Spinal cord (tissue), 10 donors: ENCODE measurements around the gene SCUBE1. TPM values are rescaled to one million over a fixed set of nuclear protein-coding genes. Genes with fewer than 3 reads are reported as not detected.

Source experiments
- DNase-seq, 6 donors: peaks; one replicate each; pipeline versions ENCODE4 v3.0.0 to v3.0.0-alpha.2; 2013 to 2015; ENCODE audit warnings: low spot score in 6 of 6, low read depth in 4 of 6
- H3K27ac ChIP-seq: one replicate; pipeline ENCODE4 v1.5.1; 2013; ENCODE audit warnings: low read depth, low read length, control low read depth
- H3K27me3 ChIP-seq: one replicate; pipeline ENCODE4 v1.6.1; 2013; ENCODE audit warnings: low read length; ENCODE audit not compliant: control insufficient read depth, insufficient read depth
- H3K36me3 ChIP-seq: one replicate; pipeline ENCODE4 v1.6.1; 2013; ENCODE audit warnings: low read length; ENCODE audit not compliant: control insufficient read depth, insufficient read depth
- H3K4me1 ChIP-seq: one replicate; pipeline ENCODE4 v1.6.1; 2013; ENCODE audit warnings: low read length; ENCODE audit not compliant: control insufficient read depth, insufficient read depth
- H3K4me3 ChIP-seq: one replicate; pipeline ENCODE4 v1.5.1; 2013; ENCODE audit warnings: low read depth, low read length, control low read depth
- H3K9me3 ChIP-seq: one replicate; pipeline ENCODE4 v1.6.1; 2013; ENCODE audit warnings: low read length; ENCODE audit not compliant: control insufficient read depth, insufficient read depth
- WGBS: methylation state at CpG from one replicate; pipeline ENCODE4 v1.1.5; 2013; ENCODE audit warnings: missing lambda C conversion rate; ENCODE audit not compliant: insufficient coverage; 5-methylcytosine and 5-hydroxymethylcytosine counted together
- polyA plus RNA-seq, 2 donors: library from polyadenylated mRNA; unstranded; fragments of 120-200 nt; gene quantifications; one replicate each; pipeline ENCODE4 v1.2.1, GENCODE V29; 2013; ENCODE audit not compliant: insufficient read length in 2 of 2
- total RNA-seq, 2 donors: library from RNA; depleted of rRNA in 1 of 2; stranded (reverse); fragments of 120-200 nt in 1 of 2; fragments of >200 nt in 1 of 2; gene quantifications; one replicate each; pipeline versions ENCODE4 v1.2.3 to v1.2.4, GENCODE V29; 2013 to 2014
- donor health status: healthy.

SCUBE1 gene
- total and polyA plus RNA-seq, 4 donors = 5.3 to 13.1 (median 10.6) TPM

- no peaks in the 10 kb centered on the region for H3K9me3 ChIP-seq
- DNase-seq = no peak
- H3K27ac ChIP-seq = no peak overlapping the region
- H3K36me3 ChIP-seq = peaks cover 2% of the 10 kb centered on the region
- H3K27me3 ChIP-seq = no peaks in the 10 kb centered on the region
- H3K4me3 ChIP-seq = no peak overlapping the region
- WGBS = 55% methylated on average over 6 of the region's 10 CpGs
- peaks cover 40% of the 10 kb centered on the region for H3K4me1 ChIP-seq
Measured at GRCh38 chr22:43308836-43309235, 34.3 kb downstream of the SCUBE1 start.

- H3K27ac ChIP-seq = no peak overlapping the region
- no peaks in the 10 kb centered on the region for H3K27me3 ChIP-seq
- no peak overlapping the region for H3K4me3 ChIP-seq
- peaks cover 42% of the 10 kb centered on the region for H3K4me1 ChIP-seq
- H3K36me3 ChIP-seq = peaks cover 2% of the 10 kb centered on the region
- WGBS = 25% methylated on average over 15 of the region's 21 CpGs
- no peaks in the 10 kb centered on the region for H3K9me3 ChIP-seq
- peak in 1 of 6 donors; percentile 48 for DNase-seq
Measured at GRCh38 chr22:43308060-43308830, 34.9 kb downstream of the SCUBE1 start.

GRCh38 chr22:43305806-43306205 is 37.4 kb downstream of the SCUBE1 start:
- Histone ChIP-seq H3K9me3 (no peaks in the 10 kb centered on the region), H3K27me3 (peaks cover 2% of the 10 kb centered on the region), H3K36me3 (no peaks in the 10 kb centered on the region), H3K4me1 (peaks cover 58% of the 10 kb centered on the region), H3K27ac (no peak overlapping the region), H3K4me3 (no peak overlapping the region)
- no peak for DNase-seq
- WGBS = 74% methylated on average over 6 of the region's 8 CpGs

- Histone ChIP-seq H3K36me3 (no peaks in the 10 kb centered on the region), H3K27me3 (peaks cover 2% of the 10 kb centered on the region), H3K9me3 (no peaks in the 10 kb centered on the region), H3K4me1 (peaks cover 62% of the 10 kb centered on the region), H3K27ac (no peak overlapping the region), H3K4me3 (no peak overlapping the region)
- 89% methylated on average over 17 of the region's 18 CpGs for WGBS
- DNase-seq = no peak
Measured at GRCh38 chr22:43304831-43305590, 38.2 kb downstream of the SCUBE1 start.

GRCh38 chr22:43303751-43304150 is 39.4 kb downstream of the SCUBE1 start:
- 44% methylated on average over 8 of the region's 11 CpGs for WGBS
- Histone ChIP-seq H3K4me1 (peaks cover 58% of the 10 kb centered on the region), H3K27me3 (peaks cover 2% of the 10 kb centered on the region), H3K9me3 (no peaks in the 10 kb centered on the region), H3K36me3 (no peaks in the 10 kb centered on the region), H3K27ac (no peak overlapping the region), H3K4me3 (no peak overlapping the region)
- DNase-seq = peak in 1 of 6 donors; percentile 42

- H3K9me3 ChIP-seq = no peaks in the 10 kb centered on the region
- H3K4me1 ChIP-seq = peaks cover 57% of the 10 kb centered on the region
- H3K27me3 ChIP-seq = peaks cover 2% of the 10 kb centered on the region
- no peak overlapping the region for H3K4me3 ChIP-seq
- H3K27ac ChIP-seq = no peak overlapping the region
- DNase-seq = no peak
- WGBS = 94% methylated on average over 7 of the region's 8 CpGs
- H3K36me3 ChIP-seq = no peaks in the 10 kb centered on the region
Measured at GRCh38 chr22:43303166-43303565, 40.0 kb downstream of the SCUBE1 start.

GRCh38 chr22:43302531-43303041 is 40.6 kb downstream of the SCUBE1 start:
- H3K27me3 ChIP-seq = peaks cover 2% of the 10 kb centered on the region
- no peak for DNase-seq

DNA sequence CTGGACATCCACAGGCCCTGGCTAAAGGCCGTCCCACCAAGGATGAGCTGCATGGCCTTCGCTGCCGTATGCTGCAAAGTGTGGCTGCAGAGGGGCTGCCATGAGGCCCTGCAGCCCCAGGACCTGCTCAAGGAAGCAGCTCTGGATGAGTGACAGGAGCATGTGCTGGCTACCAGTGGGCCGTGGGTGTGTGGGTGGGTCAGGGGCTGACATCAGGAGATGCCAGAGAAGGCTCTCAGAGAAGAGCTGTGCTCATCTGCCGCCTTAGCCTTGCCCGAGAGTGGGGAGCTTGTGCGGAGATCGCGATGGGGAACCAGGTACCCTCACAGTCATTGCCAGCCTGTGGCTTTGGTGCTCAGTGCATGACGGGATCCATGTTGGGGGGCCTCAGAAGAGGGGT is 41.3 kb downstream of the SCUBE1 start:
- peaks cover 2% of the 10 kb centered on the region for H3K27me3 ChIP-seq
- H3K27ac ChIP-seq = no peak overlapping the region
- H3K4me3 ChIP-seq = no peak overlapping the region
- no peaks in the 10 kb centered on the region for H3K9me3 ChIP-seq
- 92% methylated on average over 10 of the region's 10 CpGs for WGBS
- H3K36me3 ChIP-seq = no peaks in the 10 kb centered on the region
- peaks cover 65% of the 10 kb centered on the region for H3K4me1 ChIP-seq
- DNase-seq = no peak

More at GRCh38 chr22:43302531-43303041, 40.6 kb downstream of the SCUBE1 start:
- WGBS = 84% methylated on average over 8 of the region's 12 CpGs
- H3K27ac ChIP-seq = no peak overlapping the region
- no peak overlapping the region for H3K4me3 ChIP-seq
- H3K4me1 ChIP-seq = peaks cover 58% of the 10 kb centered on the region
- H3K36me3 ChIP-seq = no peaks in the 10 kb centered on the region
- H3K9me3 ChIP-seq = no peaks in the 10 kb centered on the region

GRCh38 chr22:43300891-43301676 is 42.1 kb downstream of the SCUBE1 start:
- peaks cover 66% of the 10 kb centered on the region for H3K4me1 ChIP-seq
- peak in 1 of 6 donors; percentile 48 for DNase-seq
- 74% methylated on average over 21 of the region's 21 CpGs for WGBS
- H3K27ac ChIP-seq = no peak overlapping the region
- no peaks in the 10 kb centered on the region for H3K9me3 ChIP-seq
- no peak overlapping the region for H3K4me3 ChIP-seq
- no peaks in the 10 kb centered on the region for H3K36me3 ChIP-seq
- peaks cover 2% of the 10 kb centered on the region for H3K27me3 ChIP-seq
